ENCODE measurements around the gene INTS2.

DNA sequence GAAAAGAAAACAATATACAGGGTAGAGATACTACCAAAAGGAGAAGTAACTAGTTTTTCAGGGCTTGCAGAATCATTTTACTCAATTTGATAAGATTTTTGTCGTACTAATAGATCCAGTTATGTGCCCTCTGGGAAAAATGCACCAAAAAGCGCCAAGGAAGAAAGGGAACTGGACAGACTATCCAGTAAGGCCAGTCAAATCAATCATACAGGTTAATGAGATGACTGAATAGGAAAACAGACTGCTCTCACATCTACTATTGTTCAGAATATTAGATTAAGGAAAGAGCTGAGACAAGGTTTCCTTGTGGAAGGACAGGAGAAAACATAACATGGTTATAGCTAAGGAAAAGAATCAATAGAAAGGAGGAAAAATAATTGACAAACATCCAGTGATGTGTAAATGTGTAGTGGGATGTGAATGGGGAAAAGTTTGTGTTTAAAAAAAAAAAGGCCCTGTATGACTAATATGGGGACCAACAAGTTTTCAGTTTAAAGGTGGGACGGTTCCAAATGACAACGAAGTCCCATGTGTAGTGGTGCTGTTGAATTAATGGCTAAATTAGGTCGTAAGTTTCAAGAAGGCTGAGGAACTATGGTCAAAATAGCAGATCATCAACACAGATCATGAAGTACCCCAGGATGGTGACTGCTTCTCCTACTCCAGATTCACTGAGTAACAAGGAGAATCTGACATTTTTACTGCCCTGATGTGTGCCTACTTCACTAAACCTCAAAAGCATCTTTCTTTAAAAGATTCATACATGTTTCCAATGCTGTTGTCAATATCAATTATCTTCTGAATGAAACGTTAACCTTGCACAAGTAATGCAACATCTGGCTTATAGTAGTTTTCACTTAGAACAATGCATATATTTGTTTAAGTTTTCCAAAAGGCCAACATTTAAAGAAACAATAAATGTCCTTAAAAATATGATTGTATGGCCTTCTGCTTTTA is 105.2 kb downstream of the INTS2 start:
- no peak for TF ChIP-seq ZC3H10 (CRISPR knock-in tag; IDR thresholded peaks at IDR 0.05)
- TF ChIP-seq, protein P1, sequence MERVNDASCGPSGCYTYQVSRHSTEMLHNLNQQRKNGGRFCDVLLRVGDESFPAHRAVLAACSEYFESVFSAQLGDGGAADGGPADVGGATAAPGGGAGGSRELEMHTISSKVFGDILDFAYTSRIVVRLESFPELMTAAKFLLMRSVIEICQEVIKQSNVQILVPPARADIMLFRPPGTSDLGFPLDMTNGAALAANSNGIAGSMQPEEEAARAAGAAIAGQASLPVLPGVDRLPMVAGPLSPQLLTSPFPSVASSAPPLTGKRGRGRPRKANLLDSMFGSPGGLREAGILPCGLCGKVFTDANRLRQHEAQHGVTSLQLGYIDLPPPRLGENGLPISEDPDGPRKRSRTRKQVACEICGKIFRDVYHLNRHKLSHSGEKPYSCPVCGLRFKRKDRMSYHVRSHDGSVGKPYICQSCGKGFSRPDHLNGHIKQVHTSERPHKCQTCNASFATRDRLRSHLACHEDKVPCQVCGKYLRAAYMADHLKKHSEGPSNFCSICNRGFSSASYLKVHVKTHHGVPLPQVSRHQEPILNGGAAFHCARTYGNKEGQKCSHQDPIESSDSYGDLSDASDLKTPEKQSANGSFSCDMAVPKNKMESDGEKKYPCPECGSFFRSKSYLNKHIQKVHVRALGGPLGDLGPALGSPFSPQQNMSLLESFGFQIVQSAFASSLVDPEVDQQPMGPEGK (CRISPR knock-in tag; IDR thresholded peaks at IDR 0.05; ENCODE audit: borderline replicate concordance): no peak
- no peak for TF ChIP-seq ZNF70 (CRISPR knock-in tag; IDR thresholded peaks at IDR 0.05)
- TF ChIP-seq TCF4 (CRISPR knock-in tag; IDR thresholded peaks at IDR 0.05; ENCODE audit: borderline replicate concordance): no peak
- TF ChIP-seq, protein P2, sequence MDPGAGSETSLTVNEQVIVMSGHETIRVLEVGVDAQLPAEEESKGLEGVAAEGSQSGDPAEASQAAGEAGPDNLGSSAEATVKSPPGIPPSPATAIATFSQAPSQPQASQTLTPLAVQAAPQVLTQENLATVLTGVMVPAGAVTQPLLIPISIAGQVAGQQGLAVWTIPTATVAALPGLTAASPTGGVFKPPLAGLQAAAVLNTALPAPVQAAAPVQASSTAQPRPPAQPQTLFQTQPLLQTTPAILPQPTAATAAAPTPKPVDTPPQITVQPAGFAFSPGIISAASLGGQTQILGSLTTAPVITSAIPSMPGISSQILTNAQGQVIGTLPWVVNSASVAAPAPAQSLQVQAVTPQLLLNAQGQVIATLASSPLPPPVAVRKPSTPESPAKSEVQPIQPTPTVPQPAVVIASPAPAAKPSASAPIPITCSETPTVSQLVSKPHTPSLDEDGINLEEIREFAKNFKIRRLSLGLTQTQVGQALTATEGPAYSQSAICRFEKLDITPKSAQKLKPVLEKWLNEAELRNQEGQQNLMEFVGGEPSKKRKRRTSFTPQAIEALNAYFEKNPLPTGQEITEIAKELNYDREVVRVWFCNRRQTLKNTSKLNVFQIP (CRISPR knock-in tag; IDR thresholded peaks at IDR 0.05; ENCODE audit: borderline replicate concordance, low read depth): no peak
- TF ChIP-seq, protein P3, sequence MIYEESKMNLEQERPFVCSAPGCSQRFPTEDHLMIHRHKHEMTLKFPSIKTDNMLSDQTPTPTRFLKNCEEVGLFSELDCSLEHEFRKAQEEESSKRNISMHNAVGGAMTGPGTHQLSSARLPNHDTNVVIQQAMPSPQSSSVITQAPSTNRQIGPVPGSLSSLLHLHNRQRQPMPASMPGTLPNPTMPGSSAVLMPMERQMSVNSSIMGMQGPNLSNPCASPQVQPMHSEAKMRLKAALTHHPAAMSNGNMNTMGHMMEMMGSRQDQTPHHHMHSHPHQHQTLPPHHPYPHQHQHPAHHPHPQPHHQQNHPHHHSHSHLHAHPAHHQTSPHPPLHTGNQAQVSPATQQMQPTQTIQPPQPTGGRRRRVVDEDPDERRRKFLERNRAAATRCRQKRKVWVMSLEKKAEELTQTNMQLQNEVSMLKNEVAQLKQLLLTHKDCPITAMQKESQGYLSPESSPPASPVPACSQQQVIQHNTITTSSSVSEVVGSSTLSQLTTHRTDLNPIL (CRISPR knock-in tag; IDR thresholded peaks at IDR 0.05; ENCODE audit: low read depth): no peak
- TF ChIP-seq, protein P4, sequence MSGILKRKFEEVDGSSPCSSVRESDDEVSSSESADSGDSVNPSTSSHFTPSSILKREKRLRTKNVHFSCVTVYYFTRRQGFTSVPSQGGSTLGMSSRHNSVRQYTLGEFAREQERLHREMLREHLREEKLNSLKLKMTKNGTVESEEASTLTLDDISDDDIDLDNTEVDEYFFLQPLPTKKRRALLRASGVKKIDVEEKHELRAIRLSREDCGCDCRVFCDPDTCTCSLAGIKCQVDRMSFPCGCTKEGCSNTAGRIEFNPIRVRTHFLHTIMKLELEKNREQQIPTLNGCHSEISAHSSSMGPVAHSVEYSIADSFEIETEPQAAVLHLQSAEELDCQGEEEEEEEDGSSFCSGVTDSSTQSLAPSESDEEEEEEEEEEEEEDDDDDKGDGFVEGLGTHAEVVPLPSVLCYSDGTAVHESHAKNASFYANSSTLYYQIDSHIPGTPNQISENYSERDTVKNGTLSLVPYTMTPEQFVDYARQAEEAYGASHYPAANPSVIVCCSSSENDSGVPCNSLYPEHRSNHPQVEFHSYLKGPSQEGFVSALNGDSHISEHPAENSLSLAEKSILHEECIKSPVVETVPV (CRISPR knock-in tag; IDR thresholded peaks at IDR 0.05): no peak
- no peak for TF ChIP-seq OSR1 (CRISPR knock-in tag; IDR thresholded peaks at IDR 0.05)
- no peak for TF ChIP-seq CSDC2 (CRISPR knock-in tag; IDR thresholded peaks at IDR 0.05)
- TF ChIP-seq PPARA (CRISPR knock-in tag; IDR thresholded peaks at IDR 0.05; ENCODE audit: borderline replicate concordance): no peak
- no peak for TF ChIP-seq ARNTL (CRISPR knock-in tag; IDR thresholded peaks at IDR 0.05; ENCODE audit: borderline replicate concordance, low read depth)
- TF ChIP-seq, protein P5, sequence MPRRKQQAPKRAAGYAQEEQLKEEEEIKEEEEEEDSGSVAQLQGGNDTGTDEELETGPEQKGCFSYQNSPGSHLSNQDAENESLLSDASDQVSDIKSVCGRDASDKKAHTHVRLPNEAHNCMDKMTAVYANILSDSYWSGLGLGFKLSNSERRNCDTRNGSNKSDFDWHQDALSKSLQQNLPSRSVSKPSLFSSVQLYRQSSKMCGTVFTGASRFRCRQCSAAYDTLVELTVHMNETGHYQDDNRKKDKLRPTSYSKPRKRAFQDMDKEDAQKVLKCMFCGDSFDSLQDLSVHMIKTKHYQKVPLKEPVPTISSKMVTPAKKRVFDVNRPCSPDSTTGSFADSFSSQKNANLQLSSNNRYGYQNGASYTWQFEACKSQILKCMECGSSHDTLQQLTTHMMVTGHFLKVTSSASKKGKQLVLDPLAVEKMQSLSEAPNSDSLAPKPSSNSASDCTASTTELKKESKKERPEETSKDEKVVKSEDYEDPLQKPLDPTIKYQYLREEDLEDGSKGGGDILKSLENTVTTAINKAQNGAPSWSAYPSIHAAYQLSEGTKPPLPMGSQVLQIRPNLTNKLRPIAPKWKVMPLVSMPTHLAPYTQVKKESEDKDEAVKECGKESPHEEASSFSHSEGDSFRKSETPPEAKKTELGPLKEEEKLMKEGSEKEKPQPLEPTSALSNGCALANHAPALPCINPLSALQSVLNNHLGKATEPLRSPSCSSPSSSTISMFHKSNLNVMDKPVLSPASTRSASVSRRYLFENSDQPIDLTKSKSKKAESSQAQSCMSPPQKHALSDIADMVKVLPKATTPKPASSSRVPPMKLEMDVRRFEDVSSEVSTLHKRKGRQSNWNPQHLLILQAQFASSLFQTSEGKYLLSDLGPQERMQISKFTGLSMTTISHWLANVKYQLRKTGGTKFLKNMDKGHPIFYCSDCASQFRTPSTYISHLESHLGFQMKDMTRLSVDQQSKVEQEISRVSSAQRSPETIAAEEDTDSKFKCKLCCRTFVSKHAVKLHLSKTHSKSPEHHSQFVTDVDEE (CRISPR knock-in tag; IDR thresholded peaks at IDR 0.05): no peak
